AG10803 (cell line): ENCODE results near the gene SPINT2.
"Not testable (repeated sequence)": the region's sequence is repeated elsewhere in the genome, so short reads cannot be mapped to it uniquely, and the experiment has no call there.

Experiments used
- DNase-seq: peaks from one replicate; pipeline ENCODE4 v3.0.0; 2010; ENCODE audit warnings: low read depth
- H3K4me3 ChIP-seq: 2 replicates; pipeline ENCODE4 v1.5.1; 2011; ENCODE audit warnings: mild to moderate bottlenecking, low read length, control low read depth
- CTCF ChIP-seq: conservative IDR thresholded peaks from 2 replicates; pipeline ENCODE4 v1.5.1; 2011; ENCODE audit warnings: mild to moderate bottlenecking, low read length, control low read depth, inconsistent platforms

SPINT2 gene

GRCh38 chr19:38251564-38252051 is 12.8 kb upstream of the SPINT2 start:
- TF ChIP-seq CTCF = no peak
- DNase-seq = peak; percentile 31
- H3K4me3 ChIP-seq = no peak overlapping the region

GRCh38 chr19:38252385-38252784 is 12.0 kb upstream of the SPINT2 start:
- TF ChIP-seq CTCF = no peak
- no peak overlapping the region for H3K4me3 ChIP-seq
- no peak for DNase-seq

- TF ChIP-seq CTCF = no peak
- no peak overlapping the region for H3K4me3 ChIP-seq
- no peak for DNase-seq
Observed at GRCh38 chr19:38252941-38253691, 11.3 kb upstream of the SPINT2 start.

- DNase-seq = no peak
- no peak for TF ChIP-seq CTCF
- H3K4me3 ChIP-seq = no peak overlapping the region
Observed at GRCh38 chr19:38253788-38254187, 10.6 kb upstream of the SPINT2 start.

GRCh38 chr19:38255383-38256014 is 8.9 kb upstream of the SPINT2 start:
- no peak for TF ChIP-seq CTCF
- H3K4me3 ChIP-seq = no peak overlapping the region
- no peak for DNase-seq

- not testable (repeated sequence) for DNase-seq, H3K4me3 ChIP-seq
Observed at GRCh38 chr19:38261942-38262341, 2.4 kb upstream of the SPINT2 start.

- no peak for DNase-seq
- TF ChIP-seq CTCF = no peak
Observed at GRCh38 chr19:38262585-38263268, 1.6 kb upstream of the SPINT2 start.

More at GRCh38 chr19:38262585-38263268, 1.6 kb upstream of the SPINT2 start:
- no peak overlapping the region for H3K4me3 ChIP-seq
